ENCODE data around the gene PTHLH. TPM values are rescaled to one million over a fixed set of nuclear protein-coding genes. Genes with fewer than 3 reads are reported as not detected.

The PTHLH gene
- total RNA-seq, 1 experiment from 2014 or later, result 0.35 TPM

GRCh38 chr12:27940756-27941402, 31.7 kb downstream of the PTHLH start:
- no peaks in the 10 kb centered on the region for H3K4me1 ChIP-seq (ENCODE audit: insufficient read depth, low read length)
- no peak overlapping the region for H3T11ph ChIP-seq (ENCODE audit: low read length)
- H3K27me3 ChIP-seq (ENCODE audit: insufficient read depth, low read length), result no peaks in the 10 kb centered on the region; the same call in 1 of the 2 replicates
- no peak overlapping the region for H2BK120ac ChIP-seq (ENCODE audit: low read depth, low read length, poor library complexity, severe bottlenecking)
- H4K5ac ChIP-seq (ENCODE audit: insufficient read length, low read depth, low read length), result no peak overlapping the region
- Mint-ChIP-seq H3K4me3 (no peak overlapping the region), H3K4me1 (no peaks in the 10 kb centered on the region), H3K27me3 (ENCODE audit: low read depth) (no peaks in the 10 kb centered on the region; the same call in 1 of the 2 replicates), H3K27ac (no peak overlapping the region), H3K9me3 (no peaks in the 10 kb centered on the region; a peak in 2 of 5 replicates), H3K36me3 (ENCODE audit: insufficient read depth in 1 of 3, low read depth in 3 of 3) (peaks cover 0 to 4% (median 0%) of the 10 kb centered on the region in 3 experiments; a peak in 1 of 7 replicates)
- no peak overlapping the region for H4K8ac ChIP-seq (replicated peaks; ENCODE audit: insufficient read length, low read depth, low read length)
- no peaks in the 10 kb centered on the region for H4K20me1 ChIP-seq (ENCODE audit: control insufficient read depth, insufficient read depth, insufficient read length)
- H3K18ac ChIP-seq (ENCODE audit: insufficient read length, low read depth, low read length), result no peak overlapping the region
- H3K79me2 ChIP-seq (ENCODE audit: insufficient read depth, low read length), result no peaks in the 10 kb centered on the region
- H3K23ac ChIP-seq (ENCODE audit: insufficient read length, low read depth, low read length), result no peak overlapping the region
- no peak overlapping the region for H2AK5ac ChIP-seq (ENCODE audit: insufficient read length, low read length)
- H3K4me2 ChIP-seq (ENCODE audit: insufficient read depth, insufficient read length, low read length), result no peak overlapping the region
- H4K91ac ChIP-seq (ENCODE audit: insufficient read length, low read depth, low read length), result no peak overlapping the region
- H3K56ac ChIP-seq (ENCODE audit: insufficient read length, low read depth, low read length), result no peak overlapping the region
- H3K9me3 ChIP-seq (ENCODE audit: control insufficient read depth, low read depth, low read length), result no peaks in the 10 kb centered on the region
- no peak overlapping the region for H2BK15ac ChIP-seq (ENCODE audit: low read depth, low read length)
- DNase-seq, result peak; percentile 79
- H3K9ac ChIP-seq (ENCODE audit: extremely low read depth, insufficient read length, low read length), result no peak overlapping the region
- no peak overlapping the region for H2BK5ac ChIP-seq (ENCODE audit: insufficient read length, low read length)
- H3K27ac ChIP-seq (ENCODE audit: insufficient read length, low read depth, low read length), result no peak overlapping the region
- no peak overlapping the region for H3K4ac ChIP-seq (ENCODE audit: low read depth, low read length)
- TF ChIP-seq CTCF (conservative IDR thresholded peaks at IDR 0.05), result peak; percentile 93
- WGBS (ENCODE audit: extremely low coverage, insufficient read length, low lambda C conversion rate), result no CpG with 5 or more reads among the region's 4 CpGs
- H2BK12ac ChIP-seq (ENCODE audit: insufficient read length, low read depth, low read length), result no peak overlapping the region
- H3K23me2 ChIP-seq (ENCODE audit: insufficient read length, low read depth, low read length, poor library complexity, severe bottlenecking), result no peaks in the 10 kb centered on the region
- no peaks in the 10 kb centered on the region for H3K79me1 ChIP-seq (ENCODE audit: insufficient read depth, low read depth, low read length, poor library complexity, severe bottlenecking)
- no peak overlapping the region for H2AFZ ChIP-seq (ENCODE audit: low read length)
- no peak overlapping the region for H2BK20ac ChIP-seq (ENCODE audit: low read depth, low read length, poor library complexity, severe bottlenecking)
- no peak overlapping the region for H3K14ac ChIP-seq (ENCODE audit: insufficient read depth, low read length)

Measured in H9 (cell line).